ENCODE data around the gene ASPDH.

ASPDH gene

GRCh38 chr19:50496189-50497021 lies 17.3 kb downstream of the ASPDH start:
- DNase-seq (ENCODE audit: low read depth in 2 of 2), result no peak

- no peak for DNase-seq (ENCODE audit: low read depth in 2 of 2)
Measured at GRCh38 chr19:50495020-50495531, 18.6 kb downstream of the ASPDH start.

GRCh38 chr19:50494186-50495019 lies 19.3 kb downstream of the ASPDH start:
- no peak for DNase-seq (ENCODE audit: low read depth in 2 of 2)

GRCh38 chr19:50493171-50493570 lies 20.5 kb downstream of the ASPDH start:
- no peak for DNase-seq (ENCODE audit: low read depth in 2 of 2)

GRCh38 chr19:50492303-50493052 lies 21.2 kb downstream of the ASPDH start:
- DNase-seq (ENCODE audit: low read depth in 2 of 2), result no peak

GRCh38 chr19:50490991-50491472 lies 22.7 kb downstream of the ASPDH start:
- no peak for DNase-seq (ENCODE audit: low read depth in 2 of 2)

- DNase-seq (ENCODE audit: low read depth in 2 of 2), result no peak
Measured at GRCh38 chr19:50490411-50490811, 23.3 kb downstream of the ASPDH start.

- no peak for DNase-seq (ENCODE audit: low read depth in 2 of 2)
Measured at GRCh38 chr19:50489461-50490011, 24.2 kb downstream of the ASPDH start.

- no peak for DNase-seq (ENCODE audit: low read depth in 2 of 2)
Measured at GRCh38 chr19:50488389-50489194, 25.1 kb downstream of the ASPDH start.

GRCh38 chr19:50486823-50487515 lies 26.7 kb downstream of the ASPDH start:
- peak; percentile 36 to 63 for DNase-seq (ENCODE audit: low read depth in 2 of 2)

GRCh38 chr19:50485284-50485955 lies 28.3 kb downstream of the ASPDH start:
- DNase-seq (ENCODE audit: low read depth in 2 of 2), result no peak

- no peak for DNase-seq (ENCODE audit: low read depth in 2 of 2)
Measured at GRCh38 chr19:50482916-50483315, 30.8 kb downstream of the ASPDH start.

- DNase-seq (ENCODE audit: low read depth in 2 of 2), result no peak
Measured at GRCh38 chr19:50482271-50482855, 31.4 kb downstream of the ASPDH start.

- no peak for DNase-seq (ENCODE audit: low read depth in 2 of 2)
Measured at GRCh38 chr19:50481351-50482149, 32.2 kb downstream of the ASPDH start.

GRCh38 chr19:50480281-50481111 lies 33.2 kb downstream of the ASPDH start:
- no peak for DNase-seq (ENCODE audit: low read depth in 2 of 2)

GRCh38 chr19:50479761-50480251 lies 33.9 kb downstream of the ASPDH start:
- no peak for DNase-seq (ENCODE audit: low read depth in 2 of 2)

All from activated CD4-positive, alpha-beta T cell treated with anti-CD3 and anti-CD28 coated beads for 24 hours (primary cell).